Keratinocyte (primary cell): Measurements from ENCODE around the gene CD200R1L.

Experiments used
- CTCF ChIP-seq, 3 experiments: IDR thresholded peaks in 1 of 3; conservative IDR thresholded peaks in 1 of 3; optimal IDR thresholded peaks in 1 of 3; 2 replicates in 2 of 3; 3 replicates in 1 of 3; pipeline versions ENCODE3 to v1.5.1; 2011; ENCODE audit warnings: low read length in 3 of 3, mild to moderate bottlenecking in 3 of 3, moderate library complexity in 2 of 3, control low read depth in 1 of 3, inconsistent platforms in 1 of 3; ENCODE audit not compliant: insufficient read depth in 2 of 3; ENCODE audit errors: extremely low read depth in 1 of 3
- EZH2 ChIP-seq: IDR thresholded peaks from one replicate; pipeline ENCODE4 v1.6.1; 2012; ENCODE audit warnings: inconsistent platforms, mild to moderate bottlenecking, low read length, moderate library complexity

GRCh38 chr3:112875561-112875960 lies 28.9 kb upstream of the CD200R1L start:
- TF ChIP-seq EZH2 (no peak), CTCF (optimal IDR thresholded peaks at IDR 0.05 in 1 of 3, IDR thresholded peaks at IDR 0.05 in 1 of 3, conservative IDR thresholded peaks at IDR 0.05 in 1 of 3; ENCODE audit: extremely low read depth in 1 of 3, insufficient read depth in 2 of 3, low read length in 3 of 3) (no peak)
